Muscle of leg (tissue), 11 donors: ENCODE results near the gene STAC. TPM values are rescaled to one million over a fixed set of nuclear protein-coding genes. Genes with fewer than 3 reads are reported as not detected.

Experiments used
- DNase-seq: peaks from one replicate; pipeline ENCODE4 v3.0.0; 2013
- H3K27ac ChIP-seq: one replicate; pipeline ENCODE4 v1.5.1; 2013; ENCODE audit warnings: mild to moderate bottlenecking, low read length, control low read depth
- H3K27me3 ChIP-seq: one replicate; pipeline ENCODE4 v1.6.1; 2013; ENCODE audit warnings: low read length; ENCODE audit not compliant: control insufficient read depth, insufficient read depth
- H3K36me3 ChIP-seq: one replicate; pipeline ENCODE4 v1.6.1; 2013; ENCODE audit warnings: low read length; ENCODE audit not compliant: control insufficient read depth, insufficient read depth
- H3K4me1 ChIP-seq: one replicate; pipeline ENCODE4 v1.6.1; 2013; ENCODE audit warnings: low read length; ENCODE audit not compliant: control insufficient read depth, insufficient read depth
- H3K4me3 ChIP-seq: one replicate; pipeline ENCODE4 v1.5.1; 2013; ENCODE audit warnings: low read length, control low read depth
- H3K9me3 ChIP-seq: replicated peaks from 2 replicates; pipeline ENCODE4 v1.6.1; 2013; ENCODE audit warnings: low read depth, low read length; ENCODE audit not compliant: control insufficient read depth
- WGBS: methylation state at CpG from one replicate; pipeline ENCODE4 v1.1.5; 2013; ENCODE audit warnings: missing lambda C conversion rate; ENCODE audit not compliant: insufficient coverage; 5-methylcytosine and 5-hydroxymethylcytosine counted together
- polyA plus RNA-seq, 8 donors: library from polyadenylated mRNA; unstranded; fragments of 120-200 nt; gene quantifications; one replicate each; pipeline versions ENCODE4 v1.2.1 to v1.2.3, GENCODE V29; 2013; ENCODE audit warnings: inconsistent platforms in 1 of 8, low replicate concordance in 1 of 8; ENCODE audit not compliant: insufficient read length in 8 of 8, insufficient read depth in 1 of 8
- total RNA-seq: library from RNA; stranded (reverse); fragments of 120-200 nt; gene quantifications from one replicate; pipeline ENCODE4 v1.2.4, GENCODE V29; 2013

Gene STAC
- total and polyA plus RNA-seq, 9 donors, result 29.9 to 73.5 (median 44.4) TPM

GRCh38 chr3:36501616-36502015 is 121.3 kb downstream of the STAC start:
- Histone ChIP-seq H3K27me3 (no peaks in the 10 kb centered on the region), H3K36me3 (peaks cover 3% of the 10 kb centered on the region), H3K27ac (no peak overlapping the region), H3K4me3 (no peak overlapping the region), H3K4me1 (no peaks in the 10 kb centered on the region), H3K9me3 (no peaks in the 10 kb centered on the region)
- WGBS, result no CpG with 5 or more reads among the region's 1 CpG
- no peak for DNase-seq

- no peak for DNase-seq
- no CpG with 5 or more reads among the region's 2 CpGs for WGBS
- Histone ChIP-seq H3K27me3 (no peaks in the 10 kb centered on the region), H3K4me1 (no peaks in the 10 kb centered on the region), H3K27ac (no peak overlapping the region), H3K9me3 (no peaks in the 10 kb centered on the region), H3K36me3 (peaks cover 3% of the 10 kb centered on the region), H3K4me3 (no peak overlapping the region)
Observed at GRCh38 chr3:36505393-36505792, 125.1 kb downstream of the STAC start.

DNA sequence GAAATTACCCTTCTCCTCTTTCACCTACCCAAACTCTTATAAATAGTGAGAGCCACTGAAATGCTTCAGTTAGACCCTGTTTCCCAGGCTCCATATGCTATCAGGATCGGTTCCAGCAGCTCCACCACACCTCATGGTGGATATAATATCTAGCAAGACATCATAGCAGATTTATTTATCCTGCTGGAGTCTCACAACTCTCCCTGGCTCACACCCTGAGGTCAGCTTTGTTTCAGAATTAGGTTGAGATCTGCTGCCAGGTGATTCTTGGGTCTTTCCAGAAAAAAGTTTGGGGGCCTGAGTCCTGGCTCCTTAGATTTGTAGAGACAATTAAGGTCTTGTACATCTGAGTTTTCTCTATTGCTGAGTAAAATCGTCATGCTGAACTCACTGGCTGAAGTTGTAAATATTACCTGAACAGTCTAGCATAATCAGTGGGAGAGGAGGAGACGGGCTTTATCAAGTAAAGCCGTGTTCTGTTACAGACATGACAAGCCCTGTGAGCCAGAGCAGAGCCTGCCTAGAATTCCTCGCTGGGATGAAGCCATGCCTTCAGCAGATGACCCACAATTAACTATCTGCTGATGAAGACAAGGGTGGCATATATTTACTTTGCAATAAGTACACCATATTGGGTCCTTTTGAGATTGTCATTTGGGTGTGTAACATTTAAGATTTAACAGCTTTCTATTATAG is 131.6 kb downstream of the STAC start:
- 41% methylated on average over 3 of the region's 5 CpGs for WGBS
- DNase-seq, result peak; percentile 39

GRCh38 chr3:36512555-36512954 is 132.3 kb downstream of the STAC start:
- no peak overlapping the region for H3K27ac ChIP-seq
- H3K36me3 ChIP-seq, result peaks cover 3% of the 10 kb centered on the region
- peak; percentile 68 for DNase-seq
- H3K9me3 ChIP-seq, result no peaks in the 10 kb centered on the region
- H3K4me1 ChIP-seq, result peaks cover 2% of the 10 kb centered on the region
- 60% methylated on average over 1 of the region's 3 CpGs for WGBS
- no peaks in the 10 kb centered on the region for H3K27me3 ChIP-seq
- H3K4me3 ChIP-seq, result no peak overlapping the region

More for the DNA sequence above, 131.6 kb downstream of the STAC start:
- H3K9me3 ChIP-seq, result no peaks in the 10 kb centered on the region
- H3K27me3 ChIP-seq, result no peaks in the 10 kb centered on the region
- H3K4me1 ChIP-seq, result peaks cover 2% of the 10 kb centered on the region
- H3K27ac ChIP-seq, result no peak overlapping the region
- no peak overlapping the region for H3K4me3 ChIP-seq
- H3K36me3 ChIP-seq, result peaks cover 3% of the 10 kb centered on the region

DNA sequence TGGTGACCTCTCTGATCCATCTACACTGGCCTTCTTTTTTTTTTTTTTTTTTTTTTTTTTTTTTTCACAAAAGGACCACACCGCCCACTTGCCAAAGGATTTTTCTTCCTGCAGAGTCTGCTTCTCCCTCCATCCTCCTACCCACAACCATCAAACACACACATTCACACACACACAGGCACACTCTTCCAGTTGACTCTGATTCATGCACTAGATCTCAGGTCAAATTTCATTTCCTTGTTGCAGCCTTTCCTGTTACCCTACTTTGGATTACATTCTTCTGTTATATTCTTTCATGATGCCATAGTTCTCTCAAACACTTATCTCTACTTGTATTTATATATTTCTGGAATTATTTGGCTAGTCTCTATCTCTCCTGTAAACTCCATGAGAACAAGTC is 133.9 kb downstream of the STAC start:
- no CpG with 5 or more reads among the region's 1 CpG for WGBS
- peaks cover 2% of the 10 kb centered on the region for H3K4me1 ChIP-seq
- H3K27ac ChIP-seq, result no peak overlapping the region
- no peak for DNase-seq
- no peak overlapping the region for H3K4me3 ChIP-seq
- H3K27me3 ChIP-seq, result no peaks in the 10 kb centered on the region
- H3K9me3 ChIP-seq, result no peaks in the 10 kb centered on the region
- peaks cover 3% of the 10 kb centered on the region for H3K36me3 ChIP-seq

- no peak overlapping the region for H3K27ac ChIP-seq
- H3K4me1 ChIP-seq, result no peaks in the 10 kb centered on the region
- H3K4me3 ChIP-seq, result no peak overlapping the region
- peaks cover 6% of the 10 kb centered on the region for H3K36me3 ChIP-seq
- no peaks in the 10 kb centered on the region for H3K9me3 ChIP-seq
- no CpG with 5 or more reads among the region's 3 CpGs for WGBS
- no peak for DNase-seq
- no peaks in the 10 kb centered on the region for H3K27me3 ChIP-seq
Observed at GRCh38 chr3:36519682-36520081, 139.4 kb downstream of the STAC start.

GRCh38 chr3:36520241-36521006 is 140.1 kb downstream of the STAC start:
- Histone ChIP-seq H3K27me3 (no peaks in the 10 kb centered on the region), H3K9me3 (no peaks in the 10 kb centered on the region), H3K27ac (no peak overlapping the region), H3K4me3 (no peak overlapping the region), H3K36me3 (peaks cover 6% of the 10 kb centered on the region), H3K4me1 (peaks cover 2% of the 10 kb centered on the region)
- DNase-seq, result no peak
- 63% methylated on average over 1 of the region's 4 CpGs for whole genome bisulfite sequencing

DNA sequence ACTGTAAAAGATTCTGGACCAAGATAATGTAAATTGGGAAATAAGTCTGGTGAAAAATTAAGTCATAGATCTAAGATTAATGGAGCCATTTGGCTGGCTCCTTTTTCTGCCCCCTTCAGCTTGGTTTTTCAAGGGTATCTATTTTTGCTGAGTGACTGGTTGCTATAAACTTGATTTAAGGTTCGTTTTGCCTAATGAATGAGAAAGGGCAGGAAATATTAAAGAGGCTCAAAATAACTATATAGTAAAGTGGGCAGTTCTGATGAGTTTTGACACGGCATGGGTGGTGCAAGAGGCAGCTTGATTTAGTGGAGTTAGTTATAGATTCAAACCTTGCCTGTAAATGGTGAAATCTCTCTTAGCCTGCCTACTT is 140.7 kb downstream of the STAC start:
- H3K27ac ChIP-seq, result no peak overlapping the region
- WGBS, result no CpG with 5 or more reads among the region's 2 CpGs
- H3K27me3 ChIP-seq, result no peaks in the 10 kb centered on the region
- H3K9me3 ChIP-seq, result no peaks in the 10 kb centered on the region
- DNase-seq, result no peak
- H3K4me1 ChIP-seq, result peaks cover 2% of the 10 kb centered on the region
- H3K4me3 ChIP-seq, result no peak overlapping the region
- H3K36me3 ChIP-seq, result peaks cover 4% of the 10 kb centered on the region

DNA sequence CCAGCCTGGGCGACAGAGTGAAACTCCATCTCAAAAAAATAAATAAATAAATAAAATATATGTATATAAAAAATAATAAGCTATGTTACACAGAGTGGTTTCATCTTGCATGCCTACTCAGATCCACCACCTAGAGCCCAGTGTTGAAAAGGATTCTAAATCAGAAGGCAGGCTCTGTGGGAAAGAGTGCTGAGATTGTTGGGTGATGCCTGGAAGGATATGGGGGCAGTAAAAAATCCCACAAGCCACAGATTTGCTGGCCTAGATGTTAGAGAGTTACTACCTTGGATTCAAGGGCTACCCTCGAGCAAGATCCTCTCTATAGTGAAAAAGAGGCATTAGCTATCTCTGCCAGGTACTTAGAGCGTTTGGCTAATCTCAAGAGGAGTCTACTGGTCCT is 144.3 kb downstream of the STAC start:
- no peaks in the 10 kb centered on the region for H3K9me3 ChIP-seq
- H3K27me3 ChIP-seq, result no peaks in the 10 kb centered on the region
- no peak overlapping the region for H3K27ac ChIP-seq
- WGBS, result no CpG with 5 or more reads among the region's 3 CpGs
- H3K4me1 ChIP-seq, result peaks cover 2% of the 10 kb centered on the region
- H3K36me3 ChIP-seq, result peaks cover 4% of the 10 kb centered on the region
- no peak for DNase-seq
- H3K4me3 ChIP-seq, result no peak overlapping the region

- Histone ChIP-seq H3K27ac (no peak overlapping the region), H3K4me1 (peaks cover 2% of the 10 kb centered on the region), H3K9me3 (no peaks in the 10 kb centered on the region), H3K4me3 (no peak overlapping the region), H3K27me3 (no peaks in the 10 kb centered on the region), H3K36me3 (peaks cover 4% of the 10 kb centered on the region)
- no peak for DNase-seq
- 55% methylated on average over 3 of the region's 3 CpGs for WGBS
Observed at GRCh38 chr3:36525115-36525801, 145.0 kb downstream of the STAC start.
